ENCODE data around the gene MMP17.

DNA sequence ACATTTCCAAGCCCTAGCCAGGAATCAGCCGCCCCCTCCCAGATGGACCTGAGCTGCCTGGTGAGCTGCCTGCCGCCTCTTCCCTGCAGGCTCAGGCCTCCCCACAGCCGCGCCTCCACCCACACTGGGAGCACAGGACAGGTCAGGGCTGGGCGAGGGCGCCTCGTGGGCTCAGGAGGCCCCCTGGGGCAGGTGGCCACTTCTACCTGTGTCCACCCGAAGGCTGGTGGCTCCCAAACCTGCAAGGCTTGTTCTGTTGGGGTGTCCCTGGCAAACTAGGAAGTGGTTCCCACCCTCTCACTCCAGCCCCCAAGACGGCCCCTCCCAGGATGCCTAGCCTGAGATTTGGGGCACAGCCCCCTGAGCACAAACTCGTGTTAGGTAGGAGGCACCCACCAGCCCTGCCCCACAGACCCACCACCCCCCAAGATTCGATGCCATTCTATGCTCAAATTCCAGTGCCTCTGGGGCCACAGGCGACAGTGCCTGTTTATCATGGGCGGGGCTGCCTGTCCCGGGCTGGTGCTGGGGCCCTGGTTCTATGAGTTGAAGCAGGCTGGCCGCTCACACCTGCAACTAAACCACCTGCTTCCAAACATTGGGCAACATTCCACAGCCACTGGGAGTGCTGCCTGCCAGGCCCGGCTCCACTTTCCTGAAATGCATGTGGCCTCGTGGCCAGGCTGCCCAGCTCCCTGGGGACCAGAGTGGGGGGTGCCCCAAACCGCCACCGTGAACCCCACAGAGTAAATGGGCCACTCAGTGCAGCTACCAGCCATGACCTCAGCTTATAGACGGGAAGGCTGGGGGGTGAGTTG is 6.8 kb downstream of the MMP17 start:
- no peak for TF ChIP-seq POLR2A (IDR thresholded peaks at IDR 0.05; ENCODE audit: low read depth, low read length)
- TF ChIP-seq TAF1 (IDR thresholded peaks at IDR 0.05; ENCODE audit: low read depth, low read length): no peak

Measured in GM12891 (cell line).